Measurements from ENCODE around the gene ZCWPW1.
"Not testable (repeated sequence)": the region's sequence is repeated elsewhere in the genome, so short reads cannot be mapped to it uniquely, and the experiment has no call there.

Gene ZCWPW1

DNA sequence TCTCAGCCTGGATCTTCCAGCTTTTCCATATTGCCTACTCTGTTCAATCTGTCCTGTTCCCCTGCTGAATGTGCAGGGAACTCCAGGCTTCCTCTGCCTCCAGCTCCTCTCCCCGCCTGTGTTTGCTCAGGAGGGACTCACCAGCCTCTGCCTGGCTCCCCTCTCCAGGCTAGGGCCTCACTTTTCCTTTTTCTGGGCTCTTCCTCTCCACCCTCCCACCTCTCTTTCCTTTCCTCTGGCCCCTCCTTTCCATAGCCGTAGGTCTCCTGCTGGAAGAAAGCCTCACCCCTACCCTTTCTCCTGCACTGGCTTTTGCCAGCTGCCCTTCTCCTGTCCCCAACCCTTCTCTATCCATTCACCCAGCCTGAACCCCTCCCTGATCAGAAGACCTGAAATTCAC lies 30.3 kb downstream of the ZCWPW1 start:
- no peak for DNase-seq (ENCODE audit: low spot score)

- DNase-seq (ENCODE audit: low spot score) = no peak
Measured at GRCh38 chr7:100397315-100398081, 31.0 kb downstream of the ZCWPW1 start.

- DNase-seq (ENCODE audit: low spot score) = no peak
Measured at GRCh38 chr7:100396421-100396982, 32.0 kb downstream of the ZCWPW1 start.

GRCh38 chr7:100394077-100394476 lies 34.4 kb downstream of the ZCWPW1 start:
- DNase-seq (ENCODE audit: low spot score) = no peak

GRCh38 chr7:100393233-100393905 lies 35.1 kb downstream of the ZCWPW1 start:
- no peak for DNase-seq (ENCODE audit: low spot score)

GRCh38 chr7:100390286-100391009 lies 38.1 kb downstream of the ZCWPW1 start:
- no peak for DNase-seq (ENCODE audit: low spot score)

GRCh38 chr7:100389437-100390088 lies 38.9 kb downstream of the ZCWPW1 start:
- no peak for DNase-seq (ENCODE audit: low spot score)

DNA sequence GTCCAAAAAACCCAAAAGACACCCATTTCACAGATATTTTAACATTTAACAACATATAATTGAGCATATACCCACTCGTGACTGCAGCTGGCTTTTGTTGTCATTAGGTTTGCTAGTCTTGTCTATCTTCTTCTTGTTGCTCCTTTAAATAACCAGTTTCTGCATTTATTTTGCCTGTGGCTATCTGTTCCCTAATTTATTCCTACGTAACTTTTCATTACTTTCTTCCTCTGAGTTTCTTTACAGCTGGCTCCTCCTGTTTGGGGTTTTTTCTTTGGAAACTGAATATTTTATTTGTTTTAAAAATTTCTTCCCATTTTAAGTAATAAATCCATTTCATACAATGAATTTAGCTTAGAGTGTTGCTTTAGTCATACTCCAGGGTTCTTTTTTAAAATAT lies 40.8 kb downstream of the ZCWPW1 start:
- DNase-seq (ENCODE audit: low spot score) = no peak

DNA sequence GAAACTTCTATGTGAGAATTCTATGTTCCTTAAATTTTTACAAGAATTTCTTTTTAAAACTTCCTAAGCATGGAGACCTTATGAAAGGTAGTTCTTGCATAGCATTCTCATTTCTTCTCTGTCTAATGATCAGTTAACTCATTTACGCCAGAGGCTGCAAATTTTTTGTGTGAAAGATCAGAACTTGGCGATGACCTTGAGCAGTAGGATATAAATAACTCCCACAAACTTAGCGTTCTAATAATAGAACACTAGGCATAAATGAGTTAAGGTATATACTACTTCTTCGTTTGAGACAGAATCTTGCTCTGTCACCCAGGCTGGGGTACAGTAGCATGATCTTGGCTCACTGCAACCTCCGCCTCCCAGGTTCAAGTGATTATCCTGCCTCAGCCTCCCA lies 41.6 kb downstream of the ZCWPW1 start:
- DNase-seq (ENCODE audit: low spot score) = no peak

DNA sequence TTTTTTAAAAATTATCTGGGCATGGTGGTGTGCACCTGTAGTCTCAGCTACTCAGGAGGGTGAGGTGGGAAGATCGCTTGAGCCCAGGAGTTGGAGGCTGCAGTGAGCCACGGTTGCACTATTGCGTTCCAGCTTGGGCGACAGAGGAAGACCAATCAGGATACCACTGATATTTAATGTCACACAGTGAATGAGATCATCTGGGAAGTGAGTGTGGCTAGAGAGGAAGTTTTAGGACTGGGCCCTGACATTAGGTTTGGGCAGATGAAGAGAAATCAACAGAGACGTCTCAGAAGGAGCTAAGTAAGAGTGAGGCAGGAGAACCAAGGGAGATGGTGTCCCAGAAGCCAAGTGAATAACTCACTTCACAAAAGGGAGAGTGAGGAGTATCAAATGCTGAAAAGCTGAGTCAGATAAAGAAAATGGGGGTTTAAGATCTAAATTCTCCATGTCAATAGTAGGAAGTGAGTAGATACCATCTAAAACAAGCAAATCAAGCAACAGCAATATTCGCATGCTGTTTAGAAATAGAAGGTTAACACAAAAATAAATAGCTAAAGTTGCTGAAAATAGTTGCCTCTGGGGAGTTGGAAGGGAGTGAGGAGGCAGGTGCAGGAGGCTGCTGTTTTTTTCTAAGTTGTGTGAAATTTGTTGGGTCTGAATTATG lies 43.7 kb downstream of the ZCWPW1 start:
- DNase-seq (ENCODE audit: low spot score) = no peak

GRCh38 chr7:100382234-100382853 lies 46.2 kb downstream of the ZCWPW1 start:
- DNase-seq (ENCODE audit: low spot score) = not testable (repeated sequence)

DNA sequence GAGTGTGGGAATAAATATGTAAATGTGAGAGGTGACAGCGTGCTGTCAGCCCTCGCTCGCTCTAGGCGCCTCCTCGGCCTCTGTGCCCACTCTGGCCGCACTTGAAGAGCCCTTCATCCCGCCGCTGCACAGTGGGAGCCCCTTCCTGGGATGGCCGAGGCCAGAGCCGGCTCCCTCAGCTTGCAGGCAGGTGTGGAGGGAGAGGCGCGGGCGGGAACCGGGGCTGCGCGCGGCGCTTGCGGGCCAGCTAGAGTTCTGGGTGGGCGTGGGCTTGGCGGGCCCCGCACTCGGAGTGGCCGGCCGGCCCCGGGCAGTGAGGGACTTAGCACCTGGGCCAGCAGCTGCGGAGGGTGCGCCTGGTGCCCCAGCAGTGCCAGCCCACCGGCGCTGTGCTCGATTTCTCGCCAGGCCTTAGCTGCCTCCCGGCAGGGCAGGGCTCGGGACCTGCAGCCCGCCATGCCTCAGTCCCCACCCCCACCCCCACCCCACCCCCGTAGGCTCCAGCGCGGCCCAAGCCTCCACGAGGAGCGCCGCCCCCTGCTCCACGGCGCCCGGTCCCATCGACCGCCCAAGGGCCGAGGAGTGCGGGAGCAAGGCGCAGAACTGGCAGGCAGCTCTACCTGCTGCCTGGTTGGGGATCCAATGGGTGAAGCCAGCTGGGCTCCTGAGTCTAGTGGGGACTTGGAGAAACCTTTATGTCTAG lies 46.8 kb downstream of the ZCWPW1 start:
- not testable (repeated sequence) for DNase-seq (ENCODE audit: low spot score)

DNA sequence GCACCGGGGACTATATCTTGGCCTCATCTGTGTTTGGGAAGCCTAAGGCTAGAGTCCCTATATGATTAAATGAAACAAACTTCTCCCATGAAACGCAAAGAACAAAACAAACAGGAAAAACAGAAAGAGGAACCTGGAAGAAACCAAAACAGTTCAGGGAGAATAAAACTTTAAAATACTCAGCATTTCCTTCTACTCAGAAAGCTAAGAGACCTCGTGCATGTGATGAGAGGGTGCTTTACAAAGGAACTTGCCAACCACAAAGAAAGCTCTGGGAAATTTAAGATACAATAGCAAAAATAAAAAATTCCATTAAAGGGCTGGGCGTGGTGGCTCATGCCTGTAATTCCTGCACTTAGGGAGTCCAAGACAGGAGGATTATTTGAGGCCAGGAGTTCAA lies 48.3 kb downstream of the ZCWPW1 start:
- no peak for DNase-seq (ENCODE audit: low spot score)

DNA sequence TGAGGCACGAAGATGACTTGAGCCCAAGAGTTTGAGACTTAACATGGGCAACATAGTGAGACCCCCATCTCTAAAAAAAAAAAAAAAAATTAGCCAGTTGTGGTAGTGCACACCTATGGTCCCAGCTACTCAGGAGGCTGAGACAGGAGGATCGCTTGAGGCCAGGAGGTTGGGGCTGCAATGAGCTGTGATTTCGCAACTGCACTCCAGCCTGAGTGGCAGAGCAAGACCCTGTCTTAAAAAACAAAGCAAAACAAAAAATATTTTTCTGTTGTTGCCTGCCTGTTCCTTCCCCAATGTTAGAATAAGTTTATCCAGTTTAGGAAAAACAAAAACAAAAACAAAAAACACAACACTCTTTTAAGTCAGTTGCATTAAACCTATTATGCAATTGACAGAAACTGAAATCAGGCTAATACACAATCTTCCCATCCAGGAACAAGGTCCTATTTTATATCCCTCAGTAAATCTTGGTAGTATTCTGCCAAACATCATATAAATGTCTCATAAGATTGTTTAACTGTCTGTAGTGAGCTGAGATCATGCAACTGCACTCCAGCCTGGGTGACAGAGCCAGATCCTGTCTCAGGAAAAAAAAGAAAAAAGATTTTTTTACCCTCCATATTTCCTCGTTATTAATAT lies 50.3 kb downstream of the ZCWPW1 start:
- no peak for DNase-seq (ENCODE audit: low spot score)

DNA sequence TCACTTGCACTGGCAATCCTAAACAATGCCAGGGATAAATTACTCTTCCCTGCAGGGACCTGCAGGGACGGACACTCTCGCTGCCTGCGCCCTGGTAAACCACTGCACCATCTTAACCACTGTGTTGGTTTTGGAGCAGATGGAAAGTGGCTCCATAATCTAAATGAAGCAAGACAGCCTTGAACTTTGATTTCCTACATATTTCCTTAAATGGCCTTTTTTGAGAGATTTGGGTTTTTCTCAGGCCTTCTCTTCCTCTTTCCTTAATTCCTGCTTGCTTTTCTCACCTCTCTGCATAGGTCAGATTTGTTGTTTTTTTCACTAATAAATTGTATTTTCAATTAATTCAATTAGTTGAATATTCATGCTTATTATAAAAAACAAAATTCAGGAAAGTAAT lies 52.4 kb downstream of the ZCWPW1 start:
- no peak for DNase-seq (ENCODE audit: low spot score)

DNA sequence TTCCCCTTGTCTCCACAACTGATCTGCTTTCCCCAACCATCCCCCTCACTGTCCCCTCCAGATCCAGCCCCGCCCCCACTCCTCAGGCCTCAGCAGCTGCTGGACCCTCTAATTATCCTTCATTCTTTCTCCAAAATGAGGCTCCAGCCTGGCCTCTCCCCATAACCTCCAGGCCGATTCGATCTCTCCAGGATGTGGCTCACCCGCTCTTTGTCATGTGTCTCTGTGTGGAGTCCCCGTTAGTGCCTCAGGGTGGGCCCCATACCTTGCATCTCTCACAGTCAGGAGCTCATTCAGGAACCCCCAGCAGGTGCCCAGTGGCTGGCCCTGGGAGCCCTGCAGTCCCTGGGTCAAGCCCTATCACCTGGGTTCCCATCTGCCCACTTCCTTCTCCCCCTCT lies 53.9 kb downstream of the ZCWPW1 start:
- DNase-seq (ENCODE audit: low spot score) = no peak

GRCh38 chr7:100373870-100374598 lies 54.5 kb downstream of the ZCWPW1 start:
- DNase-seq (ENCODE audit: low spot score) = not testable (repeated sequence)

GRCh38 chr7:100373261-100373831 lies 55.2 kb downstream of the ZCWPW1 start, which contains the start of gene PILRA:
PILRA (plus strand) TSS chr7:100373487; CDS start chr7:100373657, 170 bp downstream.
- no peak for DNase-seq (ENCODE audit: low spot score)

DNA sequence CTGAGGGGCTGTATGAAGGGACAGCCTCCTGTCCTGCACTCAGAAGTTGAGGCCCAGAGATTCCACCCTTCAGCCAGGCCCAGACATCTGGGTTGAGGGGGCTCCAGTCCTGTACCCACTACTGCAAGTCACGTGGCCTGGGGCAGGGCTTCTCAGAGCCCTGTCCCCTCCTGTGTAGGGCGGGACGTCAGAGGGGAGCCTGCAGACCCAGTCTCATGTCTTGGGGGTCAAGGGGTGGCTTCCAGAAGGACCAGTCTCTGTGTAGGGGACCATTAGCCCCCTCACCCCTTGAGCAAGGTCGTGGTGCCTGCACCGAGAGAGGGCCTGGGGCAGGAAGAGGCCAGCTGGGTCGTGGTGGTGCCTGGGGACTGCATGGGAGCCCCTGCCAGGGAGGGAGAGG lies 55.8 kb downstream of the ZCWPW1 start:
- DNase-seq (ENCODE audit: low spot score) = no peak
